HepG2 (cell line): ENCODE results near the gene UCN. TPM values are rescaled to one million over a fixed set of nuclear protein-coding genes. Genes with fewer than 3 reads are reported as not detected.

ENCODE experiments used
- MAFG ChIP-seq: sonication (generic); formaldehyde crosslinking; IDR thresholded peaks from 2 replicates; pipeline ENCODE4 v1.5.1; 2020; ENCODE audit warnings: mild to moderate bottlenecking, missing genetic modification reagents
- NCOA1 ChIP-seq: sonication (generic); formaldehyde crosslinking; IDR thresholded peaks from 2 replicates; pipeline ENCODE4 v1.9.0; 2021; ENCODE audit warnings: missing genetic modification reagents
- PHF21A ChIP-seq: sonication (generic); formaldehyde crosslinking; IDR thresholded peaks from 2 replicates; pipeline ENCODE4 v1.5.0; 2020; ENCODE audit warnings: mild to moderate bottlenecking, missing genetic modification reagents
- SOX6 ChIP-seq, 2 experiments: fragments of 450-650 bp in 1 of 2; sonication (generic) in 1 of 2; formaldehyde crosslinking in 1 of 2; IDR thresholded peaks; 2 replicates each; pipeline versions ENCODE4 v1.4.0 to v1.6.1; 2017 to 2020; ENCODE audit warnings: antibody characterized with exemption in 1 of 2, mild to moderate bottlenecking in 1 of 2, missing genetic modification reagents in 1 of 2
- ZBTB42 ChIP-seq: sonication (generic); formaldehyde crosslinking; IDR thresholded peaks from 2 replicates; pipeline ENCODE4 v1.5.0; 2020; ENCODE audit warnings: mild to moderate bottlenecking, missing genetic modification reagents
- ZNF260 ChIP-seq: sonication (generic); formaldehyde crosslinking; IDR thresholded peaks from 2 replicates; pipeline ENCODE4 v1.4.0; 2020; ENCODE audit warnings: missing genetic modification reagents, low read depth, mild to moderate bottlenecking, borderline replicate concordance
- ZNF607 ChIP-seq: sonication (generic); formaldehyde crosslinking; IDR thresholded peaks from 2 replicates; pipeline ENCODE4 v1.5.1; 2020; ENCODE audit warnings: missing genetic modification reagents, mild to moderate bottlenecking, borderline replicate concordance
- polyA plus RNA-seq, 8 experiments: library from polyadenylated mRNA; depleted of rRNA in 3 of 8; stranded (reverse) in 7 of 8; unstranded in 1 of 8; fragments of >200 nt; fragmentation: Illumina TruSeq in 4 of 8; extraction: Trizol in 4 of 8; gene quantifications; 2 replicates each; pipeline versions ENCODE4 v1.2.1 to v1.2.3, GENCODE V29; 2011 to 2016; ENCODE audit warnings: low read depth in 4 of 8, missing spikeins in 1 of 8, mixed read lengths in 1 of 8; ENCODE audit not compliant: insufficient read depth in 1 of 8
- total RNA-seq, 5 experiments: library from RNA; depleted of rRNA; stranded (reverse); fragments of >200 nt; fragmentation: Illumina TruSeq; extraction: Trizol; gene quantifications; 2 replicates each; pipeline ENCODE4 v1.2.3, GENCODE V29; 2016; ENCODE audit warnings: low read depth in 1 of 5
- TF ChIP-seq, protein P1 (sequence below): sonication (generic); formaldehyde crosslinking; IDR thresholded peaks from 2 replicates; pipeline ENCODE4 v1.4.0; 2020; ENCODE audit warnings: missing genetic modification reagents
- TF ChIP-seq, protein P2 (sequence below): sonication (generic); formaldehyde crosslinking; IDR thresholded peaks from 2 replicates; pipeline ENCODE4 v1.5.1; 2020; ENCODE audit warnings: mild to moderate bottlenecking, missing genetic modification reagents
- TF ChIP-seq, protein P3 (sequence below): IDR thresholded peaks from 2 replicates; pipeline ENCODE4 v1.4.0; 2020; ENCODE audit warnings: mild to moderate bottlenecking, missing genetic modification reagents
- TF ChIP-seq, protein P4 (sequence below): sonication (generic); formaldehyde crosslinking; IDR thresholded peaks from 2 replicates; pipeline ENCODE4 v1.5.0; 2020; ENCODE audit warnings: mild to moderate bottlenecking, low read depth, missing genetic modification reagents, borderline replicate concordance
- TF ChIP-seq, protein P5 (sequence below): sonication (generic); formaldehyde crosslinking; IDR thresholded peaks from 2 replicates; pipeline ENCODE4 v1.8.1; 2023; ENCODE audit warnings: mild to moderate bottlenecking, inconsistent platforms, moderate library complexity, missing genetic modification reagents, borderline replicate concordance

Gene UCN
- total and polyA plus RNA-seq, 2 of the 13 experiments (the other 11 are each of a cell fraction or from before 2014, with no cell fraction given) = 1.2 to 2.3 TPM

DNA sequence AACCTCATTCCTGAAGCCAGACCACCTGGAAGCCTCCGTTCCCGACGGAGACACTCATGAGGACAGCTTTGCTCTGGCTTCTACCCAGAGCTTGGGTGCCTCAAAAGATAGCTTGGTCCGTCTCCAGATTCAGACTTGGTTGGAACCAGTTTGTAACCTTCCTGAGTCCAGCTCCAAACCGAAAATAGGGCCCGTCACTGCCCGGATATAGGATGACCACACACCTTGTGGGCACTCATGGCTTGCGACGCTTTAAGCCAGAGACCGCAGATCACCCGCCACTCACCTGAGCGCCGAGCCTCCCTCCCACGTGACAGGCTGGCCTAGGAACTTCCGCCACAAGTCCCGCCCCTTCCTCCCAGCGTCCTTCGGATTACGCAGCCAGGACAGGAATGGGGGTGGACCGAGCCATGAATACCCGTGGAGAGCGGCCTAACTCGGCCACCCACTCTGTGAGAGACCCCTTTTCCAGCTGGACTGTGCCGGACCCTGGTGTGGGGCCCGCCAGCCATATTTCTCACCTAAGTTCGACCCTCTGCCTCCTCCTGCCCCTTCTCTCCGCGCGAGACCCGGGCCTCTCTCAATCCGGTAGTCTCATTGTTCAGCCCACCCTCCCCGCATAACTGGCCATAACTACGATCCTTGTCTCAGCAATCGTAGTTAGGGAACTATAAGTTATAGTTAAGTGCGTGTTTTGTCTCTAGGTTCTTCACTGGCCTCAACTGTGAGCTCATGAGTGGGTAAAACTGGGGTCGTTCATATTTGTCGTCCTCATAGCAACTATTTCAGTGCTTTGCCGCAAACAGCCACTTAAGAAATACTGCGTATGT lies 14.7 kb upstream of the UCN start, which contains the start of gene MPV17 (continued):
- TF ChIP-seq, protein P1, sequence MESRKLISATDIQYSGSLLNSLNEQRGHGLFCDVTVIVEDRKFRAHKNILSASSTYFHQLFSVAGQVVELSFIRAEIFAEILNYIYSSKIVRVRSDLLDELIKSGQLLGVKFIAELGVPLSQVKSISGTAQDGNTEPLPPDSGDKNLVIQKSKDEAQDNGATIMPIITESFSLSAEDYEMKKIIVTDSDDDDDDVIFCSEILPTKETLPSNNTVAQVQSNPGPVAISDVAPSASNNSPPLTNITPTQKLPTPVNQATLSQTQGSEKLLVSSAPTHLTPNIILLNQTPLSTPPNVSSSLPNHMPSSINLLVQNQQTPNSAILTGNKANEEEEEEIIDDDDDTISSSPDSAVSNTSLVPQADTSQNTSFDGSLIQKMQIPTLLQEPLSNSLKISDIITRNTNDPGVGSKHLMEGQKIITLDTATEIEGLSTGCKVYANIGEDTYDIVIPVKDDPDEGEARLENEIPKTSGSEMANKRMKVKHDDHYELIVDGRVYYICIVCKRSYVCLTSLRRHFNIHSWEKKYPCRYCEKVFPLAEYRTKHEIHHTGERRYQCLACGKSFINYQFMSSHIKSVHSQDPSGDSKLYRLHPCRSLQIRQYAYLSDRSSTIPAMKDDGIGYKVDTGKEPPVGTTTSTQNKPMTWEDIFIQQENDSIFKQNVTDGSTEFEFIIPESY (CRISPR knock-in tag) = peak; percentile 11; the same call in 1 of the 2 replicates
- TF ChIP-seq SOX6 (IDR thresholded peaks at IDR 0.05) (no peak), SOX6 (CRISPR knock-in tag; IDR thresholded peaks at IDR 0.05) (peak; percentile 65), ZNF607 (peak; percentile 97), PHF21A (peak; percentile 29; the same call in 1 of the 2 replicates), ZBTB42 (CRISPR knock-in tag) (0 out of 2 replicates have a peak, but pooled peaks have one; percentile 60), NCOA1 (no peak; the same call in 1 of the 2 replicates), MAFG (CRISPR knock-in tag) (no peak), ZNF260 (CRISPR knock-in tag) (no peak)
- TF ChIP-seq, protein P2, sequence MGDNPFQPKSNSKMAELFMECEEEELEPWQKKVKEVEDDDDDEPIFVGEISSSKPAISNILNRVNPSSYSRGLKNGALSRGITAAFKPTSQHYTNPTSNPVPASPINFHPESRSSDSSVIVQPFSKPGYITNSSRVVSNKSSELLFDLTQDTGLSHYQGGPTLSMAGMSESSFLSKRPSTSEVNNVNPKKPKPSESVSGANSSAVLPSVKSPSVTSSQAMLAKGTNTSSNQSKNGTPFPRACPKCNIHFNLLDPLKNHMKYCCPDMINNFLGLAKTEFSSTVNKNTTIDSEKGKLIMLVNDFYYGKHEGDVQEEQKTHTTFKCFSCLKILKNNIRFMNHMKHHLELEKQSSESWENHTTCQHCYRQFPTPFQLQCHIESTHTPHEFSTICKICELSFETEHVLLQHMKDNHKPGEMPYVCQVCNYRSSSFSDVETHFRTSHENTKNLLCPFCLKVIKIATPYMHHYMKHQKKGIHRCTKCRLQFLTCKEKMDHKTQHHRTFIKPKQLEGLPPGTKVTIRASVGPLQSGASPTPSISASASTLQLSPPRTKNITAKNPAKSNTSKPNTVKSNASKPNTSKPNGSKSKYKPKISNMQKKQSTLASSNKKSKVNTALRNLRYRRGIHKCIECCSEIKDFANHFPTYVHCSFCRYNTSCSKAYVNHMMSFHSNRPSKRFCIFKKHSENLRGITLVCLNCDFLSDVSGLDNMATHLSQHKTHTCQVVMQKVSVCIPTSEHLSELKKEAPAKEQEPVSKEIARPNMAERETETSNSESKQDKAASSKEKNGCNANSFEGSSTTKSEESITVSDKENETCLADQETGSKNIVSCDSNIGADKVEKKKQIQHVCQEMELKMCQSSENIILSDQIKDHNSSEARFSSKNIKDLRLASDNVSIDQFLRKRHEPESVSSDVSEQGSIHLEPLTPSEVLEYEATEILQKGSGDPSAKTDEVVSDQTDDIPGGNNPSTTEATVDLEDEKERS (CRISPR knock-in tag) = 0 out of 2 replicates have a peak, but pooled peaks have one; percentile 36
- TF ChIP-seq, protein P3, sequence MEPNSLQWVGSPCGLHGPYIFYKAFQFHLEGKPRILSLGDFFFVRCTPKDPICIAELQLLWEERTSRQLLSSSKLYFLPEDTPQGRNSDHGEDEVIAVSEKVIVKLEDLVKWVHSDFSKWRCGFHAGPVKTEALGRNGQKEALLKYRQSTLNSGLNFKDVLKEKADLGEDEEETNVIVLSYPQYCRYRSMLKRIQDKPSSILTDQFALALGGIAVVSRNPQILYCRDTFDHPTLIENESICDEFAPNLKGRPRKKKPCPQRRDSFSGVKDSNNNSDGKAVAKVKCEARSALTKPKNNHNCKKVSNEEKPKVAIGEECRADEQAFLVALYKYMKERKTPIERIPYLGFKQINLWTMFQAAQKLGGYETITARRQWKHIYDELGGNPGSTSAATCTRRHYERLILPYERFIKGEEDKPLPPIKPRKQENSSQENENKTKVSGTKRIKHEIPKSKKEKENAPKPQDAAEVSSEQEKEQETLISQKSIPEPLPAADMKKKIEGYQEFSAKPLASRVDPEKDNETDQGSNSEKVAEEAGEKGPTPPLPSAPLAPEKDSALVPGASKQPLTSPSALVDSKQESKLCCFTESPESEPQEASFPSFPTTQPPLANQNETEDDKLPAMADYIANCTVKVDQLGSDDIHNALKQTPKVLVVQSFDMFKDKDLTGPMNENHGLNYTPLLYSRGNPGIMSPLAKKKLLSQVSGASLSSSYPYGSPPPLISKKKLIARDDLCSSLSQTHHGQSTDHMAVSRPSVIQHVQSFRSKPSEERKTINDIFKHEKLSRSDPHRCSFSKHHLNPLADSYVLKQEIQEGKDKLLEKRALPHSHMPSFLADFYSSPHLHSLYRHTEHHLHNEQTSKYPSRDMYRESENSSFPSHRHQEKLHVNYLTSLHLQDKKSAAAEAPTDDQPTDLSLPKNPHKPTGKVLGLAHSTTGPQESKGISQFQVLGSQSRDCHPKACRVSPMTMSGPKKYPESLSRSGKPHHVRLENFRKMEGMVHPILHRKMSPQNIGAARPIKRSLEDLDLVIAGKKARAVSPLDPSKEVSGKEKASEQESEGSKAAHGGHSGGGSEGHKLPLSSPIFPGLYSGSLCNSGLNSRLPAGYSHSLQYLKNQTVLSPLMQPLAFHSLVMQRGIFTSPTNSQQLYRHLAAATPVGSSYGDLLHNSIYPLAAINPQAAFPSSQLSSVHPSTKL (CRISPR knock-in tag) = peak; percentile 59
- TF ChIP-seq, protein P4, sequence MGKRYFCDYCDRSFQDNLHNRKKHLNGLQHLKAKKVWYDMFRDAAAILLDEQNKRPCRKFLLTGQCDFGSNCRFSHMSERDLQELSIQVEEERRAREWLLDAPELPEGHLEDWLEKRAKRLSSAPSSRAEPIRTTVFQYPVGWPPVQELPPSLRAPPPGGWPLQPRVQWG (CRISPR knock-in tag) = no peak
- TF ChIP-seq, protein P5, sequence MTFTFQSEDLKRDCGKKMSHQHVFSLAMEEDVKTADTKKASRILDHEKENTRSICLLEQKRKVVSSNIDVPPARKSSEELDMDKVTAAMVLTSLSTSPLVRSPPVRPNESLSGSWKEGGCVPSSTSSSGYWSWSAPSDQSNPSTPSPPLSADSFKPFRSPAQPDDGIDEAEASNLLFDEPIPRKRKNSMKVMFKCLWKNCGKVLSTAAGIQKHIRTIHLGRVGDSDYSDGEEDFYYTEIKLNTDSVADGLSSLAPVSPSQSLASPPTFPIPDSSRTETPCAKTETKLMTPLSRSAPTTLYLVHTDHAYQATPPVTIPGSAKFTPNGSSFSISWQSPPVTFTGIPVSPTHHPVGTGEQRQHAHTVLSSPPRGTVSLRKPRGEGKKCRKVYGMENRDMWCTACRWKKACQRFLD = peak; percentile 91; the same call in 1 of the 2 replicates
